ENCODE data around the gene PRDM15. TPM values are rescaled to one million over a fixed set of nuclear protein-coding genes. Genes with fewer than 3 reads are reported as not detected.

PRDM15 gene
- total and polyA plus RNA-seq, 2 experiments from 2014 or later: 3.0 to 10.6 TPM

DNA sequence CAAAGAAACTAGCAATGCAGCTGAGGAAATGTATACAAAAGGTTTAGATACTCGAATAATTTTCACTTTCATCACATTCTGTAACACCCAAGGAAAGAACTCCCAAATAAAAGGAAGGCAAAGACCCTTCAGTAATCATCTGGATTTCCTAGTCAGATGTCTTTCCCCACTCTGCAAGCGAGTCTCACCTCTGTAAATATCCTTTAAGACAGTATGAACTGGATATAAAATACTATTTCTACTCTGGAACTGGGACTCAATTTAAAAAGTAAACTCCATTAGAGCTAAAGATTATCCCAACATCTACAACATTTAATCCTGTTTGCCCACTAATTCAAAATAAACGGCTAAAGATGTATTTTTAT, 47.6 kb upstream of the PRDM15 start (continued):
- TF ChIP-seq, protein P1, sequence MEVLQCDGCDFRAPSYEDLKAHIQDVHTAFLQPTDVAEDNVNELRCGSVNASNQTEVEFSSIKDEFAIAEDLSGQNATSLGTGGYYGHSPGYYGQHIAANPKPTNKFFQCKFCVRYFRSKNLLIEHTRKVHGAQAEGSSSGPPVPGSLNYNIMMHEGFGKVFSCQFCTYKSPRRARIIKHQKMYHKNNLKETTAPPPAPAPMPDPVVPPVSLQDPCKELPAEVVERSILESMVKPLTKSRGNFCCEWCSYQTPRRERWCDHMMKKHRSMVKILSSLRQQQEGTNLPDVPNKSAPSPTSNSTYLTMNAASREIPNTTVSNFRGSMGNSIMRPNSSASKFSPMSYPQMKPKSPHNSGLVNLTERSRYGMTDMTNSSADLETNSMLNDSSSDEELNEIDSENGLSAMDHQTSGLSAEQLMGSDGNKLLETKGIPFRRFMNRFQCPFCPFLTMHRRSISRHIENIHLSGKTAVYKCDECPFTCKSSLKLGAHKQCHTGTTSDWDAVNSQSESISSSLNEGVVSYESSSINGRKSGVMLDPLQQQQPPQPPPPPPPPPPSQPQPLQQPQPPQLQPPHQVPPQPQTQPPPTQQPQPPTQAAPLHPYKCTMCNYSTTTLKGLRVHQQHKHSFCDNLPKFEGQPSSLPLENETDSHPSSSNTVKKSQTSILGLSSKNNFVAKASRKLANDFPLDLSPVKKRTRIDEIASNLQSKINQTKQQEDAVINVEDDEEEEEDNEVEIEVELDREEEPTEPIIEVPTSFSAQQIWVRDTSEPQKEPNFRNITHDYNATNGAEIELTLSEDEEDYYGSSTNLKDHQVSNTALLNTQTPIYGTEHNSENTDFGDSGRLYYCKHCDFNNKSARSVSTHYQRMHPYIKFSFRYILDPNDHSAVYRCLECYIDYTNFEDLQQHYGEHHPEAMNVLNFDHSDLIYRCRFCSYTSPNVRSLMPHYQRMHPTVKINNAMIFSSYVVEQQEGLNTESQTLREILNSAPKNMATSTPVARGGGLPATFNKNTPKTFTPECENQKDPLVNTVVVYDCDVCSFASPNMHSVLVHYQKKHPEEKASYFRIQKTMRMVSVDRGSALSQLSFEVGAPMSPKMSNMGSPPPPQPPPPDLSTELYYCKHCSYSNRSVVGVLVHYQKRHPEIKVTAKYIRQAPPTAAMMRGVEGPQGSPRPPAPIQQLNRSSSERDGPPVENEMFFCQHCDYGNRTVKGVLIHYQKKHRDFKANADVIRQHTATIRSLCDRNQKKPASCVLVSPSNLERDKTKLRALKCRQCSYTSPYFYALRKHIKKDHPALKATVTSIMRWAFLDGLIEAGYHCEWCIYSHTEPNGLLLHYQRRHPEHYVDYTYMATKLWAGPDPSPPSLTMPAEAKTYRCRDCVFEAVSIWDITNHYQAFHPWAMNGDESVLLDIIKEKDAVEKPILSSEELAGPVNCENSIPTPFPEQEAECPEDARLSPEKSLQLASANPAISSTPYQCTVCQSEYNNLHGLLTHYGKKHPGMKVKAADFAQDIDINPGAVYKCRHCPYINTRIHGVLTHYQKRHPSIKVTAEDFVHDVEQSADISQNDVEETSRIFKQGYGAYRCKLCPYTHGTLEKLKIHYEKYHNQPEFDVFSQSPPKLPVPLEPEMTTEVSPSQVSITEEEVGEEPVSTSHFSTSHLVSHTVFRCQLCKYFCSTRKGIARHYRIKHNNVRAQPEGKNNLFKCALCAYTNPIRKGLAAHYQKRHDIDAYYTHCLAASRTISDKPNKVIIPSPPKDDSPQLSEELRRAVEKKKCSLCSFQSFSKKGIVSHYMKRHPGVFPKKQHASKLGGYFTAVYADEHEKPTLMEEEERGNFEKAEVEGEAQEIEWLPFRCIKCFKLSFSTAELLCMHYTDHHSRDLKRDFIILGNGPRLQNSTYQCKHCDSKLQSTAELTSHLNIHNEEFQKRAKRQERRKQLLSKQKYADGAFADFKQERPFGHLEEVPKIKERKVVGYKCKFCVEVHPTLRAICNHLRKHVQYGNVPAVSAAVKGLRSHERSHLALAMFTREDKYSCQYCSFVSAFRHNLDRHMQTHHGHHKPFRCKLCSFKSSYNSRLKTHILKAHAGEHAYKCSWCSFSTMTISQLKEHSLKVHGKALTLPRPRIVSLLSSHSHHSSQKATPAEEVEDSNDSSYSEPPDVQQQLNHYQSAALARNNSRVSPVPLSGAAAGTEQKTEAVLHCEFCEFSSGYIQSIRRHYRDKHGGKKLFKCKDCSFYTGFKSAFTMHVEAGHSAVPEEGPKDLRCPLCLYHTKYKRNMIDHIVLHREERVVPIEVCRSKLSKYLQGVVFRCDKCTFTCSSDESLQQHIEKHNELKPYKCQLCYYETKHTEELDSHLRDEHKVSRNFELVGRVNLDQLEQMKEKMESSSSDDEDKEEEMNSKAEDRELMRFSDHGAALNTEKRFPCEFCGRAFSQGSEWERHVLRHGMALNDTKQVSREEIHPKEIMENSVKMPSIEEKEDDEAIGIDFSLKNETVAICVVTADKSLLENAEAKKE (CRISPR knock-in tag; IDR thresholded peaks at IDR 0.05): no peak
- TF ChIP-seq ZNF331 (CRISPR knock-in tag; IDR thresholded peaks at IDR 0.05; ENCODE audit: low read depth): no peak

DNA sequence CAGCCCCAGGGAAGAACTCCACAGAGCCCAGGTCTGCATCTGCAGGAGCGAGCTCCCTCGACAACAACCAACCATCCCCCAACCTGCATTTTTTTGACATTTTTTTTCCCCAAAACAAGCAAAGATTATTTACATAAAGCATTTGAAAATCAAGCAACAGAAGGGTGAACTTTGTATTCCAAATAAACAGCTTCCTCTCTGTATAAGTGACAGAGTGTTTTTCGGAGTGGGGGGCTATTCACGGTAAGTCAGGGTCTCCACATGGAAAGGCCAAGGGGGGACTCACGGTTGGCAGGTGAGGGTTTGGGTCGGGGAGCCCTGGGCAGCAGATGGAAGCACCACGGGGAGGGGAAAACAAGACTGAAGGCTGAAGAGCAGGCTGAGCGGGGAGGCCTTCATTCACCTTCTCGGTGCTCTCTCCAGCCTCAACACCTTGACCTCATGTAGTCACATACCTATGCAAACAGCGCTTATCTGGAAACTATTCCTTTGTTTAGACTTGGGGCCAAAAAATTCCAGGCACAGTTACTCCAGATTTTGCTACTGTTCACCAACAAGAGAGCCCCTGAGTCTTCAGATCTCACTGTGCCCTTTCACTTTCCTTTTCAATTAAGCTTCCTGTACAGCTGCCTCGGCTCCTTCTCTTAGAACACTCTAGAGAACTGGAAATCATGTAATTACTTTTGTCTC, 47.1 kb upstream of the PRDM15 start:
- peaks cover 36% of the 10 kb centered on the region for H3K4me1 Mint-ChIP-seq
- no peaks in the 10 kb centered on the region for H3K9me2 ChIP-seq (ENCODE audit: insufficient read depth)
- peaks cover 28% of the 10 kb centered on the region for H3K4me1 ChIP-seq (ENCODE audit: insufficient read depth)
- no peak overlapping the region for H2AFZ ChIP-seq
- H3K9me3 Mint-ChIP-seq: no peaks in the 10 kb centered on the region
- no peaks in the 10 kb centered on the region for H3K36me3 Mint-ChIP-seq (ENCODE audit: low read depth)
- H3K27me3 ChIP-seq (ENCODE audit: insufficient read depth): no peaks in the 10 kb centered on the region
- no peaks in the 10 kb centered on the region for H4K20me1 ChIP-seq (replicated peaks; ENCODE audit: insufficient read depth)
- H3K27ac ChIP-seq (ENCODE audit: low read depth): peak overlapping the region; percentile 85
- peak; percentile 64 for DNase-seq (ENCODE audit: low spot score)
- no peaks in the 10 kb centered on the region for H3F3A ChIP-seq (replicated peaks; ENCODE audit: low read depth)
- peaks cover 13% of the 10 kb centered on the region for H3K27me3 Mint-ChIP-seq (ENCODE audit: insufficient read depth, low read depth, poor library complexity)
- peaks cover 6% of the 10 kb centered on the region; the same call in 1 of the 2 replicates for H3K79me2 ChIP-seq (replicated peaks; ENCODE audit: insufficient read depth)
- no peaks in the 10 kb centered on the region for H3K36me3 ChIP-seq (ENCODE audit: insufficient read depth)
- H3K4me3 ChIP-seq: no peak overlapping the region; the same call in 1 of the 2 replicates
- H3K27ac Mint-ChIP-seq: peak overlapping the region; percentile 96
- TF ChIP-seq CREB1 (CRISPR knock-in tag; IDR thresholded peaks at IDR 0.05; ENCODE audit: low read depth) (0 out of 2 replicates have a peak, but pooled peaks have one; percentile 22), NANOG (IDR thresholded peaks at IDR 0.05; ENCODE audit: borderline replicate concordance) (no peak)
- TF ChIP-seq, protein P1 (CRISPR knock-in tag; IDR thresholded peaks at IDR 0.05): peak; percentile 91
- H3K4me3 Mint-ChIP-seq: peak overlapping the region; percentile 39
- H3K4me2 ChIP-seq: peak overlapping the region; percentile 21
- peak; percentile 91 for ATAC-seq

Data from GM23338 (cell line).